HAP-1 (cell line): ENCODE results near the gene TTC23L.

Experiments
- DNase-seq, 2 experiments: peaks; one replicate each; pipeline ENCODE4 v3.0.0-alpha.2; 2016 to 2020; ENCODE audit warnings: low spot score in 2 of 2
- H3K27me3 ChIP-seq: fragments of 250-450 bp; sonication (Bioruptor Pico); 2 replicates; pipeline ENCODE4 v1.5.1; 2020; ENCODE audit warnings: low read depth, mild to moderate bottlenecking, moderate library complexity
- H3K36me3 ChIP-seq: fragments of 250-450 bp; sonication (Bioruptor Pico); replicated peaks from 2 replicates; pipeline ENCODE4 v1.5.1; 2020; ENCODE audit warnings: mild to moderate bottlenecking
- H3K4me1 ChIP-seq: fragments of 250-450 bp; sonication (Bioruptor Pico); 2 replicates; pipeline ENCODE4 v1.5.1; 2020; ENCODE audit warnings: mild to moderate bottlenecking
- H3K4me3 ChIP-seq: fragments of 250-450 bp; sonication (Bioruptor Pico); 2 replicates; pipeline ENCODE4 v1.5.1; 2020; ENCODE audit warnings: mild to moderate bottlenecking, moderate library complexity
- H3K9me3 ChIP-seq: fragments of 250-450 bp; sonication (Bioruptor Pico); 2 replicates; pipeline ENCODE4 v1.5.1; 2020; ENCODE audit warnings: mild to moderate bottlenecking, moderate library complexity
- in situ Hi-C: fragments of 300-500 bp; cut with MboI; formaldehyde crosslinking; loops from 3 replicates; pipeline ENCODE4 v1.14.3; 2020; ENCODE audit warnings: low sequenced_read_pairs, inconsistent platforms, mixed read lengths

The TTC23L gene

DNA sequence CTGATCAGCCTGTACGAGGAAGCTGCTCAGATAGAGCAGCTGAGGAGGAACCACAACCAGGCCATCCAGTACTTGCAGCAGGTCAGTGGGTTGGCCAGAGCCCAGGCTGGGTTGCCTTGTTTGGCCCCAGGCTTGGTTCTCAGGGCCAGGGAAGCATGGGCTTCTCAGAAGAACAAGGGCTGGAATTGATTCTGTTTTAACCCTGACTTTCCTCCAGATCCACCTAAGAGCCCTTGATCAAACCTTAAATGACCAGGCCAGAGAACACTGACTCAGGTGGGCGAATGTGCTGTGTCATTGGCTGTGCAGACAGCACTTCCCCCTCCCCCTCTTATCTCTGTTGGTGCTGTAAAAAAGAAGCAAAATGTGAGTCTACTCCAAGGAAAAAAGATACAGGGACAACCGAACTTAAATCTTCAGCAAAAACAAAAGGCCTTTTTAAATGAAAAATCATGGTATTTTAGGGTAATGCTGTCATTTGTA lies 28.1 kb downstream of the TTC23L start:
- no peaks in the 10 kb centered on the region for H3K36me3 ChIP-seq
- H3K27me3 ChIP-seq: no peaks in the 10 kb centered on the region
- DNase-seq: no peak
- H3K4me3 ChIP-seq: no peak overlapping the region
- H3K4me1 ChIP-seq: peaks cover 7% of the 10 kb centered on the region
- in situ Hi-C loops: no loop called here
- no peaks in the 10 kb centered on the region for H3K9me3 ChIP-seq

DNA sequence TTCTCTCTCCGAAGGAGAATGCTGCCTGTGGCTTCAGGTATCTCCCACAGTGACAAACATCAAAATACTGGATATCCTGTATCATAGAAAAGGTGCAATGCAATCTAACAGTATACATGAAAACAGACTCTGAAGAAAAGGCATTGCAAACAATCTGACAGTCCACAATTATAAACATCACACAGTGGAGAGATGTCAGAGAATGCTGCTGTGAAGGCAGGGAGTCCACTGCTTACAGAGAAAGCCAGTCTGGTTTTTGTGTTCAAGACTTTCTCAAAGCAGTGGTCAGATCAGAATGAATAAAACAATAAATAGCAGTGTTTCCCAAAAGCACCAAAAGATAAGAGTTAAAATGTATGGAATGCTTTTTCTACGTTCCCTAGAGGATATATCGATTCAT lies 28.7 kb downstream of the TTC23L start:
- Histone ChIP-seq H3K4me1 (peaks cover 7% of the 10 kb centered on the region), H3K36me3 (no peaks in the 10 kb centered on the region), H3K27me3 (no peaks in the 10 kb centered on the region), H3K9me3 (no peaks in the 10 kb centered on the region), H3K4me3 (no peak overlapping the region)
- in situ Hi-C loops: no loop called here
- DNase-seq: no peak

DNA sequence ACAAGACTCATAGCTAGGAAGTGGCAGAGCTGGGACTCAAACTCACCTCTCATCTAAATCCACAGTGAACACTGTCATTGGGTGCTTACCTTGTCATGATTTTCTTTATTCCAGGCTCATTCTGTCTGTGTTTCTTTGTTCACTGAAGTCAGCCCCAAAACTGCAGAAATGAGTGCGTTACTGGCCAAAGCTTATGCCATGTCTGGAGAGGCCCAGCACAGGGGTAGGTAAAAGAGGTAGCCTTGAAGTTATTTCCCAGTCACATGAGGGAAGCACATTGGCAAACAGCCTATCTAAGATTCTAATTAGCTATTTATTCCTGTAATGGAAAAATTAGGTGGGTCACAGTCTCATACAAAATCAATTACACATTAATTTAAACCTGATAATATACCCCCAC lies 29.8 kb downstream of the TTC23L start:
- Histone ChIP-seq H3K4me1 (peaks cover 4% of the 10 kb centered on the region), H3K9me3 (no peaks in the 10 kb centered on the region), H3K27me3 (peaks cover 1% of the 10 kb centered on the region; the same call in 1 of the 2 replicates), H3K36me3 (no peaks in the 10 kb centered on the region), H3K4me3 (no peak overlapping the region)
- DNase-seq: no peak
- in situ Hi-C loops: no loop called here

DNA sequence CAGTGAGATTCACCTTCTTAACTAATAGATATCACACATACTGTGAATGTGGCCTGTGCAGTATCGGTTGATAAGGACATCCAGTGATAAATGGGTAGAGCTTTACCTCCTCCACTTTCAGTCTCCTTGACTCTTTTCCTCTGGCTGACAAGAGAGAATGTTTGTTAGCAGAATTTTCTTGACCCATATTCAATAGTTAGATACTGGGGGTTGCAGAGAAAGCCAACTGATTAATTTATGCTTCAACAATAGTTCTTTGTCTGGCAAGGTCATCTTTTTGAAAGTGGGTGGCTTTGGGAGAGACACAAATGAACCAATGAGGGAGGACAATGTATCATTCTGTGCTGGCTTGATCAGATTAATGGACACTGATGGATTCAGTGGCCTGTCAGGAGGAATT lies 30.3 kb downstream of the TTC23L start:
- Histone ChIP-seq H3K4me1 (0 out of 2 replicates have a peak, but pooled peaks cover under 1% of the 10 kb centered on the region), H3K27me3 (peaks cover 4% of the 10 kb centered on the region; the same call in 1 of the 2 replicates), H3K4me3 (no peak overlapping the region), H3K9me3 (no peaks in the 10 kb centered on the region), H3K36me3 (no peaks in the 10 kb centered on the region)
- in situ Hi-C loops: no loop called here
- no peak for DNase-seq

DNA sequence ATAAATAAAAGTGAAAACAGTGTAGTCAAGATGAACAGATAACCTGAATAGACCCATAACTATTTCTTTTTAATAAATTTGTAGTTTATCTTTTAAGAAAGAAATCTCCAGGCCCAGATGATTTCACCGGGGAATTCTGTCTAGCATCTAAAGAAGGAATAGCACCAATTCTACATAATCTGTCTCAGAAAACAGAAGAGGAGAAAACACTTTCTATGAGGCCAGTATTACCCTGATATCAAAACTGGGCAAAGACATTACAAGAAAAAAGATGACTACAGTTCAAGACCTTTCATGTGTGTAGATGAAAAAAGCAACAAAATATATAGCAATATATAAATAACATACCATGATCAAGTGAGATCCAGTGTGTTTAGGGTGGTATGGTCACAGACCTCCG lies 31.4 kb downstream of the TTC23L start:
- H3K36me3 ChIP-seq: no peaks in the 10 kb centered on the region
- no peak overlapping the region for H3K4me3 ChIP-seq
- no peaks in the 10 kb centered on the region for H3K9me3 ChIP-seq
- in situ Hi-C loops: no loop called here
- H3K4me1 ChIP-seq: no peaks in the 10 kb centered on the region
- peaks cover 4% of the 10 kb centered on the region; the same call in 1 of the 2 replicates for H3K27me3 ChIP-seq
- DNase-seq: no peak

DNA sequence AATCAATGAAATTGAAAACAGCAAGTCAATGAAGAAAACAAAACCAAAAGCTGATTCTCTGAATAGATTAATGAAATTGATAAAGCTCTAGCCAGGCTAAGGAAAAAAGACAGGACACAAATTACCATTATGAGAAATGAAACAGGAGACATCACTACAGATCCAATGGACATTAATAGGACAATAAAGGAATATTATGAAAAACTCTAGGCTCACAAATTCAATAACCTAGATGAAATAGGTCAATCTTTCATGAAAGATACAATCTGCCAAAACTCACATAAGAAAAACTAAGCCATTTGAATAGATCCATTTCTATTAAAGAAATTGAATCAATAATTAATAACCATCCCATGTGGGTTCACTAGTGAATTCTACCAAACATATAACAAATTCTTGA lies 37.3 kb downstream of the TTC23L start:
- H3K36me3 ChIP-seq: no peaks in the 10 kb centered on the region
- H3K27me3 ChIP-seq: peaks cover 7% of the 10 kb centered on the region; the same call in 1 of the 2 replicates
- no peaks in the 10 kb centered on the region for H3K4me1 ChIP-seq
- peaks cover 6% of the 10 kb centered on the region; the same call in 1 of the 2 replicates for H3K9me3 ChIP-seq
- no peak for DNase-seq
- no peak overlapping the region for H3K4me3 ChIP-seq
- in situ Hi-C loops: loop anchor here (25.0 kb wide), 1 partner anchor 689 kb away; no protein-coding TSS in a partner anchor

DNA sequence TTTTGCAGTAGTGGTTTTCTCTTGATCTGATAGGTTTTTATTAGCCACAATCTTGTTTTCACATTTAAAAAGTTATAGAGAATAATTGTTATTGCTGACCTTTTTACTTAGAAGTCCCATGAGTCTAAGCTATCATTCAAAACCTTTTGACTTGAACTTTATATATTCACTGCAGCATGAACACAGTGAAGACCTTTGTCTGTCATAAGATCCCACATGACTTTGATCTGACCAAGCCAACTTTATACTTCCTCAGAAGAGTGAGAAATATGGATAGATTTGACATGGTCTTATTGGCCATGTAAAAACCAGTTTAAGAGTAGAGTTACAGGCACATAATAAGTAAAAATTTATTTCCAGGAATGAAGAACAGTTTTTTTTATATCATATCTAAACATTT lies 42.3 kb downstream of the TTC23L start:
- Histone ChIP-seq H3K4me3 (no peak overlapping the region), H3K36me3 (no peaks in the 10 kb centered on the region), H3K27me3 (peaks cover 5% of the 10 kb centered on the region; the same call in 1 of the 2 replicates), H3K4me1 (no peaks in the 10 kb centered on the region), H3K9me3 (peaks cover 3% of the 10 kb centered on the region; the same call in 1 of the 2 replicates)
- in situ Hi-C loops: loop anchor here (25.0 kb wide), 1 partner anchor 694 kb away; no protein-coding TSS in a partner anchor
- DNase-seq: no peak

DNA sequence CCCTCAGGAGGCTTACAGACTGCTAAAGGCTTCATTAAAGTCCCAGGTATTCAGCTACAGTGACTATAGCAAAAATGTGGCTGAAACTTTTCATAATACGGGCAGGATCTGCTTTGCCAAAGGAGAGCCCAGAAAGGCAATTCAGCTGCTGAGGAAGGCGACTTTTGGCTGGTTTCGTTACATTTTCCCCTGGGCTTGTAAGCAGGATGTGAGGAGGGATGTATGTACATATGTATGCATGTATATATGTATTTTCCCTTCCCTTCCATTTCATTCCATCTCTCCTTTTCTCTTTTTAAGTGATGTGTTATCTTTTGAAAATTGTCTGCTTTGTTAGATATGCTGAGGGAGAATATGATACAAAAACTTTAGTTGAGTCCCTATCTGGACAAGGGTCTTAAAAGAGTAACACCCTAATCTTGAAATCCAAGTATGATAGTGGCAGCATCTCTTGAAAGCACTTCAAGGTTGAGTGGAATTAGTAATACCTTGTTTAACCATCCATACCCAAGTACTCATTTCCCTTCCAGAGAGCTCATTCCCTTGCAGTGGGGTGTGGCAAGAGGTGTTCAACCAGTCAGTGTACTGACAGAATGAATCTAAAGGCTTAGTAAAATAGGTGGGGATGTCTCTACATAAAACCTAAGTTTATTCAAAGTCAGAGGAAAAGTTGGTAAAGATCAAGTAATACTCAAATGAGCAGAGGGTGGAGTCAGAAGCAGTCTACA lies 47.6 kb downstream of the TTC23L start:
- peaks cover 2% of the 10 kb centered on the region; the same call in 1 of the 2 replicates for H3K27me3 ChIP-seq
- in situ Hi-C loops: loop anchor here (25.0 kb wide), 1 partner anchor 699 kb away; no protein-coding TSS in a partner anchor
- no peak overlapping the region for H3K4me3 ChIP-seq
- no peaks in the 10 kb centered on the region for H3K9me3 ChIP-seq
- DNase-seq: no peak
- H3K4me1 ChIP-seq: no peaks in the 10 kb centered on the region
- no peaks in the 10 kb centered on the region for H3K36me3 ChIP-seq

DNA sequence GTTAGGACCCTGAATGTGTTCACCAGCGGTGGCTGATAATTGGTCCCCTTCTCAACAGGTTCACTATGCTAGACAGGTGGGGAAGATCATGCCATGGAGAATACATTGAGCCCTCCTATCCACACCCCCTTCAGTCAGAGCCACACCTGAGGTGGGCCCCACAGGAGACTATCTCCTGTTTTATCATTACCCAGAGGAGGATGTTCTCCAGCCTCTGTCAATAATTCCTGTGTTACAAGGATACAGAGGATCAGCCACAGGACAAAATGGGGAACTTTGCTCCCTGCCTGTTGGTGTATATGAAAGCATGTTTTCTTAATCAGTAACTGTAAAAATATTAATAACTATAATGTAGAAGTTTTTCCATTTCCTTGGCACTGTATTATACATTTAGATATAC lies 50.4 kb downstream of the TTC23L start:
- no peak for DNase-seq

DNA sequence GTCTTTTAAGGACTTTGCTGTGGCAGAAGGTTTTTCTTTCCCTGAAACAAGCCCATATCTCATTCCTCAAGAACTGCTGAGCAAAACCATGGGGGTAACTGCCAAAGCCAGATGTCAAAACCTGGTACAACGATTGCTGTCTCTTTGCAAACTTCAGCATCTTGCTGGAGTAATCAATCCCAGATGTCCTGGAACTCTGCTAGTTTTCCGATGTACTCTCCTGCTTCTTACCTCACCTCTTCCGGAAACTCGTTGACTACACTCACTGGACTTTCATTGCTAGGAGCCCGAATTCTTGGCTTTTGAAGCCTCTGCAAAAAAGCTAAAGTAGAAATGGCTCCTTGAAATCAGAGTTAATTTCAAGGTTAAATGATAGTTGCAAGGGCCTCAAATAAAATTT lies 53.0 kb downstream of the TTC23L start:
- no peak overlapping the region for H3K4me3 ChIP-seq
- no peaks in the 10 kb centered on the region; the same call in 1 of the 2 replicates for H3K27me3 ChIP-seq
- no peak for DNase-seq
- no peaks in the 10 kb centered on the region for H3K36me3 ChIP-seq
- in situ Hi-C loops: loop anchor here (10.0 to 25.0 kb wide), 2 partner anchors 367 to 705 kb away; no protein-coding TSS in a partner anchor
- no peaks in the 10 kb centered on the region; the same call in 1 of the 2 replicates for H3K4me1 ChIP-seq
- no peaks in the 10 kb centered on the region for H3K9me3 ChIP-seq

More for the DNA sequence above, 50.4 kb downstream of the TTC23L start:
- Histone ChIP-seq H3K27me3 (peaks cover 2% of the 10 kb centered on the region; the same call in 1 of the 2 replicates), H3K9me3 (no peaks in the 10 kb centered on the region), H3K36me3 (no peaks in the 10 kb centered on the region), H3K4me1 (no peaks in the 10 kb centered on the region; the same call in 1 of the 2 replicates), H3K4me3 (no peak overlapping the region)
- in situ Hi-C loops: loop anchor here (25.0 kb wide), 1 partner anchor 702 kb away; no protein-coding TSS in a partner anchor

DNA sequence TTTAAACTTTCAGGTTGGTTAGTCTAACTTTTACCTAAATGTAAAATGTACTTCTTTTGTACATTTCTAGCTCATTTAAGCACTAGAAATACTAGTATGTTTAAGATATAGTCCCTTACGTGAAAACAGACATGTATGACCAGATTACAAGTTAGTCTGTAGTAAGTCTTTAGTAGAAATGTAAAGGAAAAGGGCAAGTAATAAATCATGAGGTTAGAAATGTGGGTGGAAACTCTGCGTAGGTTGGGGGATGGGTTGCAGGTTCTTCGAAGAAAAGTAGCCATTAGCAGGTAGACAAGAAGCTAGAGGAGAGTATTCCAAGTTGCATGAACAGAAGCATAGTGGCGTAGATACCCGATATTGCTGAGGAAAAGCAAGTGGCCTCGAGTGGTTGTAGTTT lies 53.5 kb downstream of the TTC23L start:
- no peaks in the 10 kb centered on the region; the same call in 1 of the 2 replicates for H3K4me1 ChIP-seq
- no peak for DNase-seq
- no peaks in the 10 kb centered on the region for H3K9me3 ChIP-seq
- no peaks in the 10 kb centered on the region for H3K36me3 ChIP-seq
- H3K4me3 ChIP-seq: no peak overlapping the region
- in situ Hi-C loops: loop anchor here (10.0 to 25.0 kb wide), 2 partner anchors 368 to 705 kb away; no protein-coding TSS in a partner anchor
- no peaks in the 10 kb centered on the region for H3K27me3 ChIP-seq

DNA sequence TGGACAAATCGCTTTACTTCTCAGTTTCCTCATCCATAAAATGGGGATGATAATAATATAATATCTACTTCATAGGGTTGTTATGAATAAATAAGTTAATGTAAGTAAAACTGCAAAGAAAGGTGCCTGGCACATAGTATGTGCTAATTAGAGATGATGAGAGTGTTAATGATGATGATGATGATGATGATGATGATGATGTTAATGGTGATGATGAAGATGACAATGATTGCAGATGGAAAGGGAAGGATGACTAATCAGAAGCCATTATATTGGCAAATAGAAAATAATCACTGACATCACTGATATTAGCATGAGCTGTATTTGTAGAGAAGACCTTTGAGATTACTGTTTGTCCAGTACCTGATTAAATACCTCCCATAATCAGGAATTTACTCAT lies 55.8 kb downstream of the TTC23L start:
- in situ Hi-C loops: loop anchor here (5.0 to 25.0 kb wide), 3 partner anchors 370 to 707 kb away; no protein-coding TSS in a partner anchor

DNA sequence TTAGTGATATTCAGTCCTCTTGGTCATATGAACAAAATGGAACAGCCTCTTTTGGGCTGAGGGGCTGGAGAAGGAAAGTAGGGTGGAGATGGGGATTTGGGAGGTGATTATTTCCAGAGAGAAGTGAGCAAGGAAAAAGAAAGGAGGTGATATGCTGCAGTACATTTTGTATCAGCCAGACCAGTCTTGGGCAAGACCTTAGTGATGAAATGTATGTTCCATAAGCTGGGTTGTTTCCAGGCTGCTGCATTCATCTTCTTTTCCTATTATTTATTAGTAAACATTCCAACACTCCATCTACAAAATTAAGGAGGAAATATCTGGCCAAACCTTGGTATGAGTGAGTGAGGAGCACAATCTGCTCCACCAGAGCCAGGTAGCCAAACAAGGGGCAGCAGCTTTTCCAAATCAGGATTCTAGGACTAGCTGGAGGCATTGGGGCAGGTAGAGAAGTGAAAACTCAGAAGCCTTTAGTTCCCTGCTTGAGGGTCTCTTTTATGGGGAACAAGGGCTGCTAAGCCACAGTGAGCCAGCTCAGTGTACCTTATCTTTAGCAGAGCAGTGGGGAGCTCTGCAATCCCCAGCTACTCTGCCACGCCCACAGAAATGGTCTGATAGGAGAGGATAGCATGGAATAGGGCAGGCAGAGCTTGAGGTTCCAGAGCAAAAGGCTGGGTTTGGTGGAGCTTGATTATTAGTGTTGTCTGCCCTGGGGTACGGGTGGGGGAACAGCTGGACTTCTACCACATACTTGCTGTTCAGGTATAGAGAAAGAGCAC lies 56.9 kb downstream of the TTC23L start:
- Histone ChIP-seq H3K36me3 (no peaks in the 10 kb centered on the region; the same call in 1 of the 2 replicates), H3K4me3 (no peak overlapping the region), H3K4me1 (no peaks in the 10 kb centered on the region; the same call in 1 of the 2 replicates), H3K9me3 (no peaks in the 10 kb centered on the region), H3K27me3 (no peaks in the 10 kb centered on the region)
- in situ Hi-C loops: loop anchor here (5.0 to 25.0 kb wide), 3 partner anchors 371 to 709 kb away; no protein-coding TSS in a partner anchor
- DNase-seq: no peak

More for the DNA sequence above, 55.8 kb downstream of the TTC23L start:
- Histone ChIP-seq H3K27me3 (no peaks in the 10 kb centered on the region), H3K4me3 (no peak overlapping the region), H3K9me3 (no peaks in the 10 kb centered on the region), H3K36me3 (no peaks in the 10 kb centered on the region), H3K4me1 (no peaks in the 10 kb centered on the region; the same call in 1 of the 2 replicates)
- no peak for DNase-seq
